GM18507 (cell line): Measurements from ENCODE around the gene CTIF.
A peak's percentile ranks its signal among the peaks of the same experiment; 100 is the strongest.

Source experiments
- DNase-seq: peaks from one replicate; pipeline ENCODE4 v3.0.0; 2011; ENCODE audit warnings: low read depth; ENCODE audit not compliant: insufficient read length; ENCODE audit errors: extremely low spot score
- FAIRE-seq: peaks from 2 replicates; lab custom pipeline; 2011; peaks lifted over from hg19 to GRCh38; lab: Jason Lieb, UNC

The CTIF gene

GRCh38 chr18:48785091-48785614 is 246.3 kb downstream of the CTIF start:
- DNase-seq = peak; percentile 80
- peak; percentile 99 for FAIRE-seq

- DNase-seq (no peak), FAIRE-seq (no peak)
Observed at GRCh38 chr18:48785736-48786454, 247.1 kb downstream of the CTIF start.

GRCh38 chr18:48786455-48787202 is 247.8 kb downstream of the CTIF start:
- DNase-seq (no peak), FAIRE-seq (no peak)

DNA sequence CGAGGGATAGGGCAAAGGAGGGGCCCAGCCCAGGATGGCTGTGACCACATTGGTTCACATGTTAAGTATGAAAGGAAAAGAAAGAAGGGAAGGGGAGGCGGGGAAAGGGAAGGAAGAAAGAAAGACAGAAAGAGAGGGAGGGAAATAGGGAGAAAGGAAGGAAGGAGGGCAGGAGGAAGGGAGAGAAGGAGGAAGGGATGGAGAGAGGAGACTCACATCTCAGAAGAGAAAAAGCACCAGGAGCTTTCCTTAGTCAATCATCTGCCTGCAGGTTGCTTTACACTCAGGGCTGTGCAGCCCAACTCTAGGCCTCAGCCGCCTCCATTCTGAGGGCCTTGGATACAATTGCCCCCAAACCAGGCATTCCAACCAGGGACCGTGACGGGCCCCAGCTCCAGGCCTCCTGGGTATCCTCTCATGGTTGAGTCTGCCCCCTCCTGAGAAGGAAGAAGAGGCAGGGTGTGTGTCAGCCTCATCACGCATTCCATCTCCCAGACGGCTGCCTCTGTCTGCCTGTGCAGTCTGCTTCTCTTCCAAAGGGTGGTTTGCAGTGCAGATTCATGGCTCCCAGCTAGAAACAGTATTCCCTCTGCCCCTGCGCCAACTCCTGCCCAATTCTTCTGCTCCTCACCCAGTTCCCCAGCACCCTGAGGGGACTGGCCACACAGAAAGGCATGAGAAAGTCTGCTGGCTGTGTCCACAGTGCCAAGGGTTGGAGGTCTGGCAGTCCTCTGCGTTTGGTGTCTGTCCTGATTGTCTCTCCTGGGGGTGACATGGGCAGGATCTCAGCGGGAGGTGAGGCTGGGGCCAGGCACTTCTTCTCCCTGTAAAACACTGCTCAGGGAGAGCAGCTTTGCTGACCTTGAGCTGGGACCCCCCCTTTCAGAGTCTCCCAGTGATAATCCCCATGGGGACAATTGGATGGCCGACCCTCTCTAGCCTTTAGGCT is 248.6 kb downstream of the CTIF start:
- FAIRE-seq = no peak
- DNase-seq = no peak

GRCh38 chr18:48788373-48788772 is 249.5 kb downstream of the CTIF start:
- DNase-seq (no peak), FAIRE-seq (no peak)

GRCh38 chr18:48789259-48789812 is 250.5 kb downstream of the CTIF start:
- no peak for FAIRE-seq

GRCh38 chr18:48790226-48790863 is 251.5 kb downstream of the CTIF start:
- no peak for FAIRE-seq
- DNase-seq = no peak

More at GRCh38 chr18:48789259-48789812, 250.5 kb downstream of the CTIF start:
- DNase-seq = no peak

- FAIRE-seq (peak; percentile 76), DNase-seq (no peak)
Observed at GRCh38 chr18:48790869-48791635, 252.2 kb downstream of the CTIF start.

GRCh38 chr18:48791636-48792105 is 252.8 kb downstream of the CTIF start:
- DNase-seq = no peak
- no peak for FAIRE-seq

DNA sequence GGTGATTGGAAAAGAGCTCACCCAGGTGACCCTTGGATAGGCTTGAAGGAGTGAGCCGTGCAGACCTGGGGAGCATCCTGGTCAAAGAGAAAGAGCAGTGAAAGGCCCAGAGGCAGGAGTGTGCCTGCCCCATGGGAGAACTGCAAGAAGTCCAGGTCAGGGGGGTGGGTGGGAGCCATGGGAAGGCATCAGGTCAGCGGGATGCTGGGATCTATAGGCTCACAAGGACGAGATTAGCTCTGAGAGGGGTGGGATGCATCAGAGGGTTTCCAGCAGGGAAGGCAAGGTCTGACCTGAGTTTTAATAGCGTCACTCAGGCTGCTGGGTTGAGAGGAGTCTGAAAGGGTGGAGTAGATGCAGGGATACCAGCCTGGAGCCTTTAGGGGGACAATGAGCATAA is 253.3 kb downstream of the CTIF start:
- FAIRE-seq (no peak), DNase-seq (no peak)

GRCh38 chr18:48792611-48793380 is 254.0 kb downstream of the CTIF start:
- FAIRE-seq (no peak), DNase-seq (no peak)

- DNase-seq (no peak), FAIRE-seq (no peak)
Observed at GRCh38 chr18:48794251-48794970, 255.6 kb downstream of the CTIF start.

GRCh38 chr18:48795696-48796095 is 256.9 kb downstream of the CTIF start:
- FAIRE-seq (no peak), DNase-seq (no peak)

- DNase-seq (no peak), FAIRE-seq (no peak)
Observed at GRCh38 chr18:48796491-48797205, 257.8 kb downstream of the CTIF start.

DNA sequence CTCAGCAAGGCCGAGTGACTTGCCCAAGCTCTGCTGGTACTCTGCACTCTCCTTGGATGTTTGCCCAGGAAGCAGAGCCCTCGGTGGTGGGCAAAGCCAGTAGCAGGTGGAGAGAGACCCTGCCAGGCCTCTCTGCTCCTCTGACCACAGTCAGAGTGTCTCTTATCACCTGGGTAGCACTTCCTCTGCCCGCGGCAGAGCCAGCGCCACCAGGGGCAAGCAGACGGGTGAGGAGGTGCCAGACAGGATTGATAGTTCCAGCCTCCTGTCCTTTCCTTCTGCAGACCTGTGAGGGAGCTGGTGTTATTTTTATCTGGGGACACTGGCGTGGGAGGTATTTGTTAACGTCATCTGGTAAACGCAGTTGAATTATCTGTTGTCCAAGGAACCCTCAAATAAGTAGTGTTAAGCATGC is 259.0 kb downstream of the CTIF start:
- no peak for DNase-seq
- FAIRE-seq = no peak
